AG04450 (cell line): Measurements from ENCODE around the gene KATNAL2. TPM values are rescaled to one million over a fixed set of nuclear protein-coding genes. Genes with fewer than 3 reads are reported as not detected.

Experiments
- CTCF ChIA-PET: fragments of 300-600, 350-600 bp; formaldehyde crosslinking; extraction: SDS; loops from one replicate; lab custom pipeline; 2022; ENCODE audit warnings: antibody characterized with exemption, inconsistent platforms; lab: Charles Lee
- POLR2A ChIA-PET: fragments of 350-600 bp; formaldehyde crosslinking; extraction: SDS; loops from one replicate; lab custom pipeline; 2021; ENCODE audit warnings: antibody characterized with exemption, inconsistent platforms; lab: Yijun Ruan, JAX
- DNase-seq: peaks from one replicate; pipeline ENCODE4 v3.0.0-alpha.2; 2011; ENCODE audit warnings: low read depth, low spot score
- H3K27ac ChIP-seq: one replicate; pipeline ENCODE4 v1.5.1; 2012; ENCODE audit warnings: low read depth, low read length, control low read depth
- H3K27me3 ChIP-seq: one replicate; pipeline ENCODE4 v1.6.0; 2012; ENCODE audit warnings: low read length; ENCODE audit not compliant: control insufficient read depth, insufficient read depth
- H3K4me3 ChIP-seq: 2 replicates; pipeline ENCODE4 v1.5.1; 2011; ENCODE audit warnings: mild to moderate bottlenecking, low read depth, low read length, control low read depth
- H3K9me3 ChIP-seq: 2 replicates; pipeline ENCODE4 v1.5.1; 2012; ENCODE audit warnings: low read length; ENCODE audit not compliant: control insufficient read depth, insufficient read depth
- CTCF ChIP-seq: IDR thresholded peaks from 2 replicates; pipeline ENCODE4 v1.5.1; 2011; ENCODE audit warnings: low read depth, low read length, control low read depth, inconsistent platforms
- polyA plus RNA-seq: library from polyadenylated mRNA; depleted of rRNA; stranded (reverse); fragments of >200 nt; gene quantifications from 2 replicates; pipeline ENCODE4 v1.2.3, GENCODE V29; 2011

The KATNAL2 gene
- polyA plus RNA-seq, 1 experiment = 1.9 TPM

GRCh38 chr18:47087676-47088075 is 170.3 kb downstream of the KATNAL2 start:
- no peaks in the 10 kb centered on the region for H3K27me3 ChIP-seq
- no peak overlapping the region for H3K4me3 ChIP-seq
- no peaks in the 10 kb centered on the region for H3K9me3 ChIP-seq
- no peak for TF ChIP-seq CTCF
- no peak for DNase-seq
- ChIA-PET POLR2A (no interaction called here), CTCF (interaction anchor here (0.6 kb wide), 1 partner anchor 211 kb away, joined by 3 read pairs; no protein-coding TSS in a partner anchor)
- no peak overlapping the region for H3K27ac ChIP-seq

GRCh38 chr18:47095810-47096209 is 178.4 kb downstream of the KATNAL2 start:
- ChIA-PET CTCF (interaction anchor here (1.4 to 4.1 kb wide), 2 partner anchors 109 to 923 kb away, joined by 3 to 21 read pairs; no protein-coding TSS in a partner anchor), POLR2A (no interaction called here)
- no peaks in the 10 kb centered on the region for H3K9me3 ChIP-seq
- no peak overlapping the region for H3K27ac ChIP-seq
- DNase-seq = no peak
- H3K27me3 ChIP-seq = no peaks in the 10 kb centered on the region
- no peak overlapping the region for H3K4me3 ChIP-seq
- no peak for TF ChIP-seq CTCF

- Histone ChIP-seq H3K9me3 (no peaks in the 10 kb centered on the region), H3K27ac (no peak overlapping the region), H3K27me3 (no peaks in the 10 kb centered on the region), H3K4me3 (no peak overlapping the region)
- DNase-seq = peak; percentile 32
- TF ChIP-seq CTCF = peak; percentile 92
- ChIA-PET POLR2A (no interaction called here), CTCF (interaction anchor here (0.6 to 7.0 kb wide), 14 partner anchors 9 to 656 kb away, joined by 3 to 114 read pairs (median 4); no protein-coding TSS in a partner anchor)
Measured at GRCh38 chr18:47100212-47100831, 182.9 kb downstream of the KATNAL2 start.

- Histone ChIP-seq H3K27me3 (no peaks in the 10 kb centered on the region), H3K27ac (no peak overlapping the region), H3K4me3 (no peak overlapping the region), H3K9me3 (no peaks in the 10 kb centered on the region)
- TF ChIP-seq CTCF = no peak
- no peak for DNase-seq
- ChIA-PET CTCF (interaction anchor here (3.2 kb wide), 1 partner anchor 96 kb away, joined by 16 read pairs; no protein-coding TSS in a partner anchor), POLR2A (no interaction called here)
Measured at GRCh38 chr18:47108373-47108772, 191.0 kb downstream of the KATNAL2 start.

- CTCF ChIA-PET = interaction anchor here (3.2 kb wide), 1 partner anchor 96 kb away, joined by 16 read pairs; no protein-coding TSS in a partner anchor
Measured at GRCh38 chr18:47108998-47109405, 191.6 kb downstream of the KATNAL2 start.

More at GRCh38 chr18:47108998-47109405, 191.6 kb downstream of the KATNAL2 start:
- Histone ChIP-seq H3K9me3 (no peaks in the 10 kb centered on the region), H3K27ac (no peak overlapping the region), H3K27me3 (no peaks in the 10 kb centered on the region), H3K4me3 (no peak overlapping the region)
- no peak for TF ChIP-seq CTCF
- POLR2A ChIA-PET = no interaction called here
- no peak for DNase-seq
